NCI-H774 (cell line): ENCODE measurements around the gene DDX23.

Experiments used
- DNase-seq: peaks from one replicate; lab custom pipeline; 2025; lab: John Stamatoyannopoulos, UW

DDX23 gene

DNA sequence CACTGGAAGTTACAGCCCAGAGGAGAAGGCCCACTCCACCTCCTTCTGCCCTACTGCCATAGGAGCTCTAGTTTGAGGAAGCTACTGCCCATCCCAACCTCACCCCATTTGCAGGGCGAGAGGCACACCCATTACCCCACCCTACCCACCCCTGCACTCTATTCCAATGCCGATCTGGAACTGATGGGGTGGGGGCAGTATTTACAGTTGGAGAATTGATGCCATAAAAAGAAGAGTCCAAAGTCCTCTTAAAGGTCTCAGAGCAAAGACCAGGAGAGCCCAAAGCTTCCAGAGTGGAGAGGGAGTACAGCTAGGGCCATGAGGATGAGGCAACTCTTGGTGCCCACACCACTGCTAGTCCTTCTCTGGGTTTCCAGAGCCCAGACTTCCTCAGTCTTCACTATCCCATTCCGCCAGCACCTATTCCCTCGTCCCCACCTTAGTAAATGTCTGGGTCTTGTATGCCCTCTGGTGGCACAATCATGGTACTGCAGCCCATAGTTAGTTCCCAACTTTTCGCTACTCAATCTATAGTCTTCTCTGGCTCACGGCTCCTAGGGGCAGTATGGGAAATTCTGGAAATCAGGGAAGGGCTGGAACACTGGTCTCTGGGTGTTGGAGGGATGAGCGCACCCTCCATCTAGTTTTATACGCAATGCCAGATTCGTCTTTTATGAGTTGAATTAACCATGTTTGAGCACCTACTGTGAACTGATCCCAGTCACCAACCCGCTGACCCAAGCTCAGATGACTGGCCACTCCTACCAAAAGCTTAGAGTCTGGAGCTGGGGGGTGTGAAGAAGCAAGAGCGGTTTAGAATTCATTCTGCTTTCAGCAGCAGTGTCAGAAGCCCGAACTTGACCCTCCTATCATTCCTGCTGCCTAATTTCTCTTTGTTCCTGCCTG is 56.2 kb downstream of the DDX23 start:
- DNase-seq, result peak; percentile 75

DNA sequence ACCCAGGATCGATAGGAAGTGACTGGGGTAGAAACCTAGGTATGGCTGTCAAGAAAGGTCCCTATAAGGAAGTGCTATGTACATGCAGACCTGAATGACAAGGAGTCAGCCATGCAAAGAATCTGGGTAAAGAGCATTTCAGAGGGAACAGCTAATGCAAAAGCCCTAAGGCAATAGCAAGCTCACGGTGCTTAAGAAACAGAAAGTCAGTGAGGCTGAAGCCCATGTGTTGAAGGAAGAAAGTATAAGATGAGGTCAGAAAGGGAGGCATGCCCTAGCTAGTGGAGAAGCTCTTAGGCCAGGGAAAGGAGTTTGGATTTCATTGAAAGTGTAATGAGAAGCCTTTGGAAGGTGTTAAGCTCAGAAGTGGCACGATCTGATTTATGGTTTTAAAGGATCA is 57.1 kb downstream of the DDX23 start:
- no peak for DNase-seq

DNA sequence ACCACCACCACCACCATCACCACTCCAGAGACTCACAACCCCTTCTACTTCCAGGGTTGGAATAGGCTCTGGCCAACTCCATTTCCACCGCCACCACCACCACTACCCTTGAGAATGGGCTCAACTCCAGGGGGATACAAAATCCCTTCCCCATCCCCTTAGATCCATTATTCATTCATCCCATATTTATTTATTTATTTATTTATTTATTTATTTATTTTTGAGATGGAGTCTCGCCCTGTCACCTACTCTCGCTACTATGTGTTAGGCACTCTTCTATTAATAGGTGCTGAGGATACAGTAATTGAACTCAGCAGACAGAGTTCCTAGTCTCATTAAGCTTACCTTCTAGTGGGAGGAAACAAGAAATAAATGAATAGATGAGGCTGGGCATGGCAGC is 58.3 kb downstream of the DDX23 start:
- no peak for DNase-seq

DNA sequence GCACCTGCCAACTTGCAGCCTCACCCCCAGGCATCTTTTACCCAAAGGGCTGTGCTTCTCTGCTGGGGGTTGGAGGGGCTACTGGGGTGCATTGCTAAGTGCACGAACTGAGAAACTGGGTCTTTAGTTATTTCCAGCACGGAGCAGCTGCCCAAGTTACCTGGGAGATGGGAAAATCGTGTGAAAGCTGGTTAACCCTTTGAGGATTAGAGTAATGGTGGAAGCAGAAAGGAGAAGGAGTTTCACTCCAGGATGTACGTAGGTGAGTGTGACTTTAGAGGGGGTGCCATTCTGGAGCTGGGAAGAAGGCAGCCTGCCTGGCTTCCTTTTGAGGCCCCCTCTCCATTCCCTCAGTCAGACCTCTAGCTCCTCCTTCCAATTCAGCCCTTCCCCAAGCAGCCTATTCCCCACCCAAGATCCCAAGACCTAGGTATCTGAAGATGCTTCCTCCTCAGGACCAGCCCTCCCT is 62.1 kb downstream of the DDX23 start:
- DNase-seq, result no peak

DNA sequence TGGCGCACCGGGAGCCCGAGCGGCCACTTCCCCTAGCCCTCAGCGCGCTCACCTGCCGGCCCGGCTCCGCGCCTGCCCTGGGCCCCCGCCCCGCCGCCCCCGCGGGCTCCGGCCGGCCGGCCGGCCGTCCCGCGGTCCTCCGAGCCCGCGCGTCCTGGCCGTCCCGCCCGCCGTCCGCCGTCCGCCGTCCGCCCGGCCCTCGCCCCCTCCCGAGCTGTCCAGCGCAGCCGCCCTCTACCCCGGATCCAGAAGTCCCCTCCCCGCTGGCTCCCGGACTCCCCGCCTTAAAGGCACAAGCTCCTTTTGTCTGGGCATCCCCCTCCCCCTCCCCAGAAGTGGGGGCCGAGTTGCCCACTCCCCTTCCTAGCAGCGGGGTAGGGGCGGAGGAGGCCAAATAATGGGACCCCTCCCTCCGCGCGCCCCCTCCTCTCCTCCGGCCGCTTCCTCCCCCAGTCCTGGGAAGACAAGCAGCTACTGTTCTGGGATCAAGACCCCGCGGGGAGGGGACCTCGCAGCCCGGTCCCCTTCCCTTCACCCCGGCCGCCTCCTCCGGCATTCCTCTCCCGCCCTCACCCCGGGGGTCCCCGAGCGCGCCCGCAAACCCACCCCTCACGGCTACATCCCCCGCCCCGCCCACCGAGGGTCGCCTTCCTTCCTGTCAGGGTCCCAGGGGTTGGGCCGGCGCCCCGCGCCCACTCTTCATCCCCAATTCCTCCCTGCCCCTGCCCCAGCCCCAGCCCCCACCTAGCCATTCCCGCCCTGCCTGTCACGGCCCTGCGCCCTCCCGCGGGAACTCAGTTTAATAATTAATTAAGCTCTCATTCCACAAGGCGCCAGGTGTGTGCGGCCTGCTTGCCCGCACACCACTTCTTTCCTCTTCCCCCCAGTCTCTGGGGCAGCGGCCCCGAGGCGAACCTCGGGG is 62.8 kb downstream of the DDX23 start, which contains the start of gene ADCY6:
TSS of gene ADCY6 (minus strand) at position 236 of the 922 bp plus-strand sequence. CDS start 5,655 bp downstream, outside the sequence.
- peak; percentile 37 for DNase-seq

DNA sequence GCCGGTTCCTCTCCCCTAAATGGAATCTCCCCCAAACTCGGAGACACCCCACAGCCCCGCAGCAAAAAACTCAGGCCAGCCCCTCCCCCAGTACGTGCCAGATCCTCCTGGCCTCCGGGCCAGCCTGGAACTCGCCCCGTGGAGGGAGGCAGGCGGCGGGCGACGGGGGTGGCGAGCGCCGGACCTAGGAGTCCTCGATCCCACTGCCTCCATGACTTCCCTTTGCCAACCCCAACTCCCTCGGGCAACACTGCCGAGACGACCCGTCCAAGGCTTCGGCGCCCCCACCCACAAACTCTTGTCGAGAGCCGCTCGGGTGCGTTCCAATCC is 63.5 kb downstream of the DDX23 start:
- no peak for DNase-seq

DNA sequence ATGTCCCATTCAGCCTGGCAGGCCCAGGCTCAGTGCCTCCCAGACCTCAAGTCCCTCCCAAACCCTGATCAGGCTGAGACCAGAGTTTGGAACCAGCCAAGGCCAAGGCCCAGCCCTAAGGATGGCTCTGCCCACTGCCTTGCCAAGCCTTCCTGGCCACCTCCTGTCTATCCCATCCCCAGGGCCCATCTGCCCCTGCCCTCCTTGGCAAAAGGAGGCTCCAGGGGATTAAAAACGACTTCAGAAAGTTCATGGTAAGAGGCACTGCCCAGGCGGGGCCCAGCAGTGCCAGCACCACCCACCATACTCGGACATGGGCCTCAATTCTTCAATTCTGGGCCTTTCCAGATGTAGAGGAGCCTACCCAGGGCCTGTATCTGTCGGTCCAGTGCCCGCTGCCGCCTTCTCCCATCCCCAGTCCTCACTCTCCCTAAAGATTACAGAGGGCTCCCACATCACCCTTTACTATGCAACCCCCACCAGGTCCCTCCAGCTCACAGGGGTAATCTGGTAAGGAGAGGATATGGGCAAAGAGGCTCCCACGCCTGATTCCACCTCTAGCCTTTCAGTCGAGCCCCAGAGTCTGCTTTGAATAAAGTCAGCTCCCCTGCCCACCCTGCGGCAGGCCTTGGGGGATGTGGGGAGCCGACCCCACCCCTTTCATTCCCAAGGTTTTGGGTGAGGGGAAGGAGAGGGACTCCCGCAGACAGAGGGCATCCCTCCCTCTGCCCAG is 64.0 kb downstream of the DDX23 start:
- DNase-seq, result no peak

DNA sequence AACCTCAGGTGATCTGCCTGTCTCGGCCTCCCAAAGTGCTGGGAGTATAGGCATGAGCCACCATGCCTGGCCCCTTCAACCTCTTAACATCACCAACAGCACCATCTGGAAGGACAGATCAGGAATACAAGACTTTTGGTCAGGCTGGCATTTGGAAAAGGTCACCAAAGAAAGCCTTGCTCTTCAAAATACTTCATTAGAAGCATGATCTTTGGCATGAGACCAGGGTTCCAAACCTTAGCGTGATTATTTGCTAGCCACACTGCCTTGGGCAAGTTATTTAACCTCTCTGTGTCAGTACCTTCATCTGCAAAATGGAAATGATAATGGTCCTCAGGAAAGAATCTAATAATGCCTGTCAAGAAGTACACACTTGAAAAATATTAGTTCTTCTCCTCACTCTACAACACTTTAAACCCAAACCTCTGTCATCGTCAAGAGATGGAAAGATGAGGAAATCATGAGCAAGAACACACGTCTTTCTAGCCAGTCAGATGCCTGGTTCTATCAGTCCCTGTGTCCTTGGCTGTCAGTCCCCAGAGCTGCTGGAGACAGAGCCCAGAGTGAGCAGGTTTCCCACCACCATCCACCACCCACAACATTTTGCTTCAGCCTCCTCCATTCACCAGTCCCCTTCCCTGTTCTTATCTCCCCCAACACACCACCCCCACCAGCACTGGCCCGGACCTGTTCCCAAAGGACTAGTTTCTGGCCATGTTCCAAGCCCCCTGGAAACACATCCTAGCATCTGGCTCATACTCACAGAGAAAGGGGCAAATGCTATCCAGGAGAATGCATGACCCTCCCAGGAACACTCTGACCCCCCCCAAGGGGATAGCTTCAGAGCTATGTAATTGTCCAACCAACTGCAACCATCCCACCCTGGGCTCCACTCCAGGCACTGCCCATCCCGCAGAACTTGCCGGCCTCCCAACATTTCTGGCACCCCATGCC is 65.1 kb downstream of the DDX23 start:
- no peak for DNase-seq

DNA sequence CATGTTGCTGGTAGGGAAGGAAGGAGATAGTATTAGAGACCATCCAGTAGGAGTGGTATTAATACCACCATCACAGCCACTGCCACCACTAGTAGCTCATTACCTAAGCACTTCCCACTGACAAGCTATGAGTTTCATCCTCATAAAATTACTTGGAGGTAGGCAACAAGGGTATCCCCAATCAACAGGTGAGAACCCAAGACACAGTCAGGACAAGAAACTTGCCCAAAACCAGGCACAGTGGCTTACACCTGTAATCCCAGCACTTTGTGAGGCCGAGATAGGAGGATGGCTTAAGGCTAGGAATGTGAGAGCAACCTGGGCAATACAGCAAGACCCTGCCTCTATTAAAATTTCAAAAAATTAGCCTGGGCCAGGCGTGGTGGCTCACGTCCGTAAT is 68.5 kb downstream of the DDX23 start:
- DNase-seq, result no peak

DNA sequence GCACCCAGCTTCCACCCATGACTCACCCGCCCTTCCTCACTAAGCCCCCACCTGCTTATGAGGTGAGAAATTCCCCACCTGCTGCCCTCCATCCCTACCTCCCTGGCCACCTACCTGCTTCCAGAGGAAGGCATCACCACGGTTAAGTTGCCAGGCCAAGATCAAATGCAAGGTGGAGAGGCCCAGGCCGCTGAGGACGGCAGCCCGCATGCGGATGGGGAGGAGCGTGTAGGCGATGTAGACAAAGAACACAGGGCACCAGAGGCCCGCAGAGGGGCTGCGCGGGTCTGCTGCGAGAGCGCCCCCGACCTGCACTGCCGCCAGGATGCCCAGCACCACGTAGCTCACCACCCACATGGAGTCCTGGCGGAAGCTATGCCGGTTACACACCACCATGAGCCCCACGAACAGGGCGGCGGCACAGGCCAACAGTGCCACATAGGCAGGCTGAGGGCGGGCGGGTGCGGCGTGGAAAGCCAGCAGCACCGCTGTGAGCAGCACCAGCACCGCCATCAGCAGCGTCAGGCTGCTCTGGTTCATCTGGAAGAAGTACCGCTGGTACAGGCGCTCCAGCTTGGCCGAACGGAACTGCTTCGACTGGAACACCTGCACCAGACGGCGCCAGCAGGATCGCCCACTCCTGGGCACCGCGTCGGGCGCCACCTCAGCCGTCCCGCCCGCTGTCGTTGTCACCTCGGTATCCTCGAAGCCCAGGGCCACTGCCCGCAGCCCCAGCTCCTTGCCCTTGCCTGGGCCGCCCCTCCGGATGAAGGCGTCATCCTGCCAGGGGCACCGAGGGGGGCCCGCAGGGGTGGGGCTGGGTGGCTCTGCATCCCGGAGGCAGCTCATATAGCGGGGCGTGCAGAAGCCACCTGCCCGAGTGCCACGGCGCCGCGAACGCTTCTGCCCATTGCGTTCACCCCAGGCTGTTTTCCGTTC is 69.2 kb downstream of the DDX23 start:
- DNase-seq, result no peak

DNA sequence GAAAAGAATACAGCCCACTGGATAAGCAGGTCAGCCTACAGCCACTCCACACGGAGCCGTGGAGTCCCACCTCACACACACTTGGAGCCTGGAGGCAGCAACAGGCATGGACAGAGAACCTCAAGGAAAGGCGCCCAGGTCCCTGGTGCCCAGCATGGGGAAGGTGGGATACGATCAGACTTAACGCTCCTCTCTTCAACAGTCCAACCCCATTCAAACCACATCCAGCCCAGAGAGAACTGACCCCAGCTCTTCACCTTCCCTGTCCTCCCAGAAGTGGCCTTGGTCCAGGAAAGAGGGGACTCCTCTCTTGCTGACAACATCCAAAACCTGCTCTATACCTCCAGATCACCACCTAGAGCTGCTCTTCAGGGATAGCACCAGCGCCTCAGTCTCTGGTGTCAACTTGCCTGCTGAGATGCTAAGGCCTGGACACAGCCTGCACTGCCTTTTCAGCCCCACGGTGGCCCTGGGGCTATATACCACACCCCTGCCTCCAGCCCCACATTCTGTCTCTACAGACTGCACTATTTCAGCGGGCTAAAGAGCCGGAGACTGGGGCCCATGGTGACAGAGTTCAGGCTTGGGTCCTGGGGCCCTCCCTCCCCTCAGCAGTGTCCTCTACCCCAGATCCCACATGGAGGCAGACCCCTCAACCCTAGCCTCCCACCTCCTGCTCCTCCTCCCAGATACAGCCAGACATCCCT is 70.1 kb downstream of the DDX23 start:
- DNase-seq, result no peak

DNA sequence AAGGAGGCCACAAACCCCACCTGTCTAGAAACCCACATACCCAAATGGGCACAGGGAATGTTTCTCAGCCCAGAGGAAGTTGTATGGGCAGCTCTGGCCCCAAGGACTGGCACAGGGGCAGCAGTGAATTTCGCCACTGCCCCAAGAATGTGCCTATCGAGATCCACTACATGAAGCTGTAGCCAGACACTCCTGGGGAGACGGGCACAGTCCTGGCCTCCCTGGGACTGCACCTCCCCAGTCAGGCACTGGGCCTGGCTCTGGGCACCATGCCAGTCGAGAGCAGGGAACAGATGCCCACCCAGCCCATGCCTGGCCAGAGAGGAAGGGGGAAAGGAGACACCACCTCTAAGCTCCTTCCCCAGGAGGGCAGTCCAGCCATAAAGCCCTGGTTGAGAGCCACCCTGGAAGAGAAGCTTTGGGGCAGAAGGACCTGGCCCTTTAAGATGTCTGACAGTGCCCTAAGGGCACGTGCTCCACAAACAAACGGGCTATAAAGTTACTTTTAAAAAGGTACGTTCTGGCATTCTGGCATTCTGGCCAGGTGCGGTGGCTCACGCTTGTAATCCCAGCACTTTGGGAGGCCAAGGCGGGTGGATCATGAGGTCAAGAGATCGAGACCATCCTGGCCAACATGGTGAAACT is 71.5 kb downstream of the DDX23 start:
- no peak for DNase-seq

DNA sequence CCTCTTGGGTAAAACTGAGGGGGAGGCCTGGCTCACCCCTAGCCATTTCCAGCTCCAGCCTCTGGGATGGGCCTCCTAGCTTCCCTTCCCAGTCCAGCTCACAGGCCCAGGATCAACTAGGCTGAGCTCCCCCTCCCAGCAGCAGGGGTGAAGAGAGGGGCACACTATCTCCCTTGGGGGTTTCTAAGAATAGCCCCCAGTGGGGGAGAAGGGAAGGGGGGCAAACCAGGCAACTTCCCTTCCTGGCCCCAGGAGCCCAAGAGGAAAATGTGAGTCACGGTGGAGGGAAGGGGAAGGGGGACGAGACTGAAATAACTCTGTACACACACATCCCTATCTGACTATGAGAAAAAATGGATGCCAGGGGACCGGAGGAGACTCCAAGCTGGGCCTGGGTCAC is 72.1 kb downstream of the DDX23 start:
- no peak for DNase-seq
